WTC11 (cell line): ENCODE results near the gene IL5. TPM values are rescaled to one million over a fixed set of nuclear protein-coding genes. Genes with fewer than 3 reads are reported as not detected.

Experiments used
- ATAC-seq: fragments of 200-7000 bp; cut with Tn5 transposase; 2 replicates; pipeline ENCODE4 v1.10.0; 2021; ENCODE audit warnings: mild to moderate bottlenecking, moderate library complexity
- Bru-seq: library from RNA; stranded (reverse); fragments of 400-500 nt; gene quantifications from one replicate; lab custom pipeline; 2021; lab: Mats Ljungman, UMichigan
- CTCF ChIA-PET: fragments of 300-600 bp; sonication (Branson Sonifier 250); formaldehyde crosslinking; loops from one replicate; lab custom pipeline; 2021; ENCODE audit warnings: antibody characterized with exemption; lab: Charles Lee
- POLR2A ChIA-PET: fragments of 350-600 bp; sonication (Branson Sonifier 250); formaldehyde crosslinking; loops from one replicate; lab custom pipeline; 2021; ENCODE audit warnings: antibody characterized with exemption; lab: Charles Lee
- DNase-seq: peaks from one replicate; pipeline ENCODE4 v3.0.0; 2021; ENCODE audit warnings: low spot score
- H3K27ac Mint-ChIP-seq: 2 replicates; pipeline ENCODE4 v1.8.0; 2021; ENCODE audit warnings: mixed read lengths
- H3K27me3 Mint-ChIP-seq: 2 replicates; pipeline ENCODE4 v1.8.0; 2021; ENCODE audit warnings: low read depth, mild to moderate bottlenecking, moderate library complexity, mixed read lengths
- H3K36me3 Mint-ChIP-seq: 2 replicates; pipeline ENCODE4 v1.8.0; 2021; ENCODE audit warnings: mixed read lengths
- H3K4me1 Mint-ChIP-seq: 2 replicates; pipeline ENCODE4 v1.8.0; 2022; ENCODE audit warnings: mixed read lengths
- H3K4me3 Mint-ChIP-seq: 2 replicates; pipeline ENCODE4 v1.8.0; 2021; ENCODE audit warnings: mild to moderate bottlenecking, moderate library complexity, mixed read lengths
- H3K9me3 Mint-ChIP-seq: 2 replicates; pipeline ENCODE4 v1.8.0; 2021; ENCODE audit warnings: mixed read lengths
- CREM ChIP-seq: sonication (generic); formaldehyde crosslinking; IDR thresholded peaks from 2 replicates; pipeline ENCODE4 v1.8.1; 2022; ENCODE audit warnings: mild to moderate bottlenecking, missing genetic modification reagents, moderate library complexity
- ESRRA ChIP-seq: sonication (generic); formaldehyde crosslinking; IDR thresholded peaks from 2 replicates; pipeline ENCODE4 v1.8.1; 2022; ENCODE audit warnings: mild to moderate bottlenecking, missing genetic modification reagents, borderline replicate concordance
- ETV6 ChIP-seq: sonication (generic); formaldehyde crosslinking; IDR thresholded peaks from 2 replicates; pipeline ENCODE4 v1.8.1; 2022; ENCODE audit warnings: mild to moderate bottlenecking, missing genetic modification reagents
- MXD4 ChIP-seq: fragments of 250-450 bp; sonication (Bioruptor Pico); IDR thresholded peaks from 2 replicates; pipeline ENCODE4 v1.8.0; 2021; ENCODE audit warnings: mild to moderate bottlenecking, moderate library complexity, borderline replicate concordance
- NFYB ChIP-seq: sonication (generic); formaldehyde crosslinking; conservative IDR thresholded peaks from 2 replicates; pipeline ENCODE4 v1.8.0; 2022; ENCODE audit warnings: low read depth, missing genetic modification reagents
- SP1 ChIP-seq: sonication (generic); formaldehyde crosslinking; conservative IDR thresholded peaks from 2 replicates; pipeline ENCODE4 v1.8.1; 2022; ENCODE audit warnings: missing genetic modification reagents
- TCF7 ChIP-seq: sonication (generic); formaldehyde crosslinking; IDR thresholded peaks from 2 replicates; pipeline ENCODE4 v1.8.0; 2022; ENCODE audit warnings: mild to moderate bottlenecking, low read depth, missing genetic modification reagents, moderate library complexity
- ZNF121 ChIP-seq: sonication (generic); formaldehyde crosslinking; IDR thresholded peaks from 2 replicates; pipeline ENCODE4 v1.8.0; 2023; ENCODE audit warnings: missing genetic modification reagents
- ZNF263 ChIP-seq: sonication (generic); formaldehyde crosslinking; IDR thresholded peaks from 2 replicates; pipeline ENCODE4 v1.8.1; 2022; ENCODE audit warnings: low read depth, mild to moderate bottlenecking, moderate library complexity, missing genetic modification reagents
- ZNF317 ChIP-seq: sonication (generic); formaldehyde crosslinking; IDR thresholded peaks from 2 replicates; pipeline ENCODE4 v1.8.1; 2023; ENCODE audit warnings: low read depth, mild to moderate bottlenecking, moderate library complexity, missing genetic modification reagents, borderline replicate concordance
- ZNF396 ChIP-seq: fragments of 250-450 bp; sonication (Bioruptor Pico); IDR thresholded peaks from 2 replicates; pipeline ENCODE4 v1.8.0; 2021; ENCODE audit warnings: mild to moderate bottlenecking, moderate library complexity, borderline replicate concordance
- long read RNA-seq, 3 experiments: library from RNA in 1 of 3; library from capped mRNA in 1 of 3; library from polyadenylated mRNA in 1 of 3; unstranded in 2 of 3; stranded (forward) in 1 of 3; transcript quantifications; one replicate each; pipeline ENCODE4 v2.0.0, GENCODE V29; 2021
- total RNA-seq: library from RNA; stranded (reverse); gene quantifications from 3 replicates; pipeline ENCODE4 v1.2.3, GENCODE V29; 2021
- TF ChIP-seq, protein P1 (sequence below): sonication (generic); formaldehyde crosslinking; IDR thresholded peaks from 2 replicates; pipeline ENCODE4 v1.8.1; 2022; ENCODE audit warnings: low read depth, mild to moderate bottlenecking, moderate library complexity, missing genetic modification reagents, borderline replicate concordance
- TF ChIP-seq, protein P2 (sequence below): sonication (generic); formaldehyde crosslinking; IDR thresholded peaks from 2 replicates; pipeline ENCODE4 v1.8.1; 2022; ENCODE audit warnings: mild to moderate bottlenecking, moderate library complexity, missing genetic modification reagents
- TF ChIP-seq, protein P3 (sequence below): sonication (generic); formaldehyde crosslinking; conservative IDR thresholded peaks from 2 replicates; pipeline ENCODE4 v1.8.1; 2023; ENCODE audit warnings: mild to moderate bottlenecking, low read depth, missing genetic modification reagents, moderate library complexity
- TF ChIP-seq, protein P4 (sequence below): fragments of 250-450 bp; sonication (Bioruptor Pico); IDR thresholded peaks from 2 replicates; pipeline ENCODE4 v1.9.0; 2021; ENCODE audit warnings: mild to moderate bottlenecking
- TF ChIP-seq, protein P5 (sequence below): fragments of 250-450 bp; sonication (Bioruptor Pico); IDR thresholded peaks from 2 replicates; pipeline ENCODE4 v1.9.0; 2021; ENCODE audit warnings: moderate library complexity, mild to moderate bottlenecking, inconsistent platforms, borderline replicate concordance
- TF ChIP-seq, protein P6 (sequence below): sonication (generic); formaldehyde crosslinking; IDR thresholded peaks from 2 replicates; pipeline ENCODE4 v1.8.1; 2023; ENCODE audit warnings: mild to moderate bottlenecking, missing genetic modification reagents, borderline replicate concordance

IL5 gene
- total RNA-seq (not detected in 3 replicates), Bru-seq, nascent RNA (not detected)
- long read RNA-seq, experiment 1 = 0 reads
- long read RNA-seq, experiment 2 = 0 reads
- long read RNA-seq, experiment 3 = 0 reads

DNA sequence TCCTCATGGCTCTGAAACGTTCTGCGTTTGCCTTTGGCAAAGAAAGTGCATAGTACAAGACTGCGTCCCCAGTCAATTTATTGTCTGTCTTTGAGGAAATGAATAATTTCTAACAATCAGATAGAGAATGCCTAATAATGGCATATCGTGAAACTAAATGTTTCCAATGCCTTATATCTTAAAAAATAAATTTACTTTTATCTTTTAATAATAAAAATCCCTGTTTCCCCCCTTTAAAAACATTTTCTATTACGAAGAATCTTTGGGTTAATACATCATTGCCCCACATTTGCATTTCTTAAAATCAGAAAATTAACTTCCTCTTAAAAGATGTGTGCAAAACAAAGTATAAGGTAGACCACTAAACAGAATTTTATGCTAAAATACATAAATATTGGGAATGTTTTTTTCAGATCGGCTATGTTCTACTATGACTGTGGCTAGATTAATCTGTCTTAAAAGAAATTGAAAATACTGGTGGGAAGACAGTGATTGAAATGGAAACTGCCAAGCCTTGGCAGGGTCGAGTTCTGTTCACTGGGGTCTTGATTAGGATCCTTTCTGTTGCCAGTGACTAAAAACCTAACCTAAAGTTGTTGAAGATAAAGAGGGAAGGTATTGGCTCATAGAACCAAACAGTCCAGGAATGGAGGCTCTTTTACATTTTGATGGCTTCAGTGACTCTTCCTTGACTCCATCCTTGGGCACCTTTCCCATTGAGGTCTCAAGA, at the start of gene IL5:
TSS of gene IL5 (minus strand) at position 51 of the 730 bp plus-strand sequence. CDS start at position 7, 44 bp downstream.
- Mint-ChIP-seq H3K27ac (no peak within 1 kb of the TSS), H3K9me3 (no peaks in the 10 kb centered on the region; the same call in 1 of the 2 replicates), H3K4me1 (0 out of 2 replicates have a peak, but pooled peaks cover 4% of the 10 kb centered on the region), H3K4me3 (no peak within 1 kb of the TSS), H3K36me3 (no peaks in the 10 kb centered on the region), H3K27me3 (no peaks in the 10 kb centered on the region; the same call in none of the 2 replicates)
- no peak for DNase-seq
- POLR2A ChIA-PET = no interaction called here
- TF ChIP-seq, protein P1, sequence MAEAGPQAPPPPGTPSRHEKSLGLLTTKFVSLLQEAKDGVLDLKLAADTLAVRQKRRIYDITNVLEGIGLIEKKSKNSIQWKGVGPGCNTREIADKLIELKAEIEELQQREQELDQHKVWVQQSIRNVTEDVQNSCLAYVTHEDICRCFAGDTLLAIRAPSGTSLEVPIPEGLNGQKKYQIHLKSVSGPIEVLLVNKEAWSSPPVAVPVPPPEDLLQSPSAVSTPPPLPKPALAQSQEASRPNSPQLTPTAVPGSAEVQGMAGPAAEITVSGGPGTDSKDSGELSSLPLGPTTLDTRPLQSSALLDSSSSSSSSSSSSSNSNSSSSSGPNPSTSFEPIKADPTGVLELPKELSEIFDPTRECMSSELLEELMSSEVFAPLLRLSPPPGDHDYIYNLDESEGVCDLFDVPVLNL = no peak
- TF ChIP-seq ZNF263 (CRISPR knock-in tag) = no peak
- no peak for TF ChIP-seq ZNF317
- no peak for TF ChIP-seq ZNF396 (CRISPR knock-in tag)
- TF ChIP-seq, protein P2, sequence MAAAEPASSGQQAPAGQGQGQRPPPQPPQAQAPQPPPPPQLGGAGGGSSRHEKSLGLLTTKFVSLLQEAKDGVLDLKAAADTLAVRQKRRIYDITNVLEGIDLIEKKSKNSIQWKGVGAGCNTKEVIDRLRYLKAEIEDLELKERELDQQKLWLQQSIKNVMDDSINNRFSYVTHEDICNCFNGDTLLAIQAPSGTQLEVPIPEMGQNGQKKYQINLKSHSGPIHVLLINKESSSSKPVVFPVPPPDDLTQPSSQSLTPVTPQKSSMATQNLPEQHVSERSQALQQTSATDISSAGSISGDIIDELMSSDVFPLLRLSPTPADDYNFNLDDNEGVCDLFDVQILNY (CRISPR knock-in tag) = no peak
- TF ChIP-seq ETV6 (CRISPR knock-in tag) = no peak
- no peak for TF ChIP-seq TCF7 (CRISPR knock-in tag)
- TF ChIP-seq, protein P3, sequence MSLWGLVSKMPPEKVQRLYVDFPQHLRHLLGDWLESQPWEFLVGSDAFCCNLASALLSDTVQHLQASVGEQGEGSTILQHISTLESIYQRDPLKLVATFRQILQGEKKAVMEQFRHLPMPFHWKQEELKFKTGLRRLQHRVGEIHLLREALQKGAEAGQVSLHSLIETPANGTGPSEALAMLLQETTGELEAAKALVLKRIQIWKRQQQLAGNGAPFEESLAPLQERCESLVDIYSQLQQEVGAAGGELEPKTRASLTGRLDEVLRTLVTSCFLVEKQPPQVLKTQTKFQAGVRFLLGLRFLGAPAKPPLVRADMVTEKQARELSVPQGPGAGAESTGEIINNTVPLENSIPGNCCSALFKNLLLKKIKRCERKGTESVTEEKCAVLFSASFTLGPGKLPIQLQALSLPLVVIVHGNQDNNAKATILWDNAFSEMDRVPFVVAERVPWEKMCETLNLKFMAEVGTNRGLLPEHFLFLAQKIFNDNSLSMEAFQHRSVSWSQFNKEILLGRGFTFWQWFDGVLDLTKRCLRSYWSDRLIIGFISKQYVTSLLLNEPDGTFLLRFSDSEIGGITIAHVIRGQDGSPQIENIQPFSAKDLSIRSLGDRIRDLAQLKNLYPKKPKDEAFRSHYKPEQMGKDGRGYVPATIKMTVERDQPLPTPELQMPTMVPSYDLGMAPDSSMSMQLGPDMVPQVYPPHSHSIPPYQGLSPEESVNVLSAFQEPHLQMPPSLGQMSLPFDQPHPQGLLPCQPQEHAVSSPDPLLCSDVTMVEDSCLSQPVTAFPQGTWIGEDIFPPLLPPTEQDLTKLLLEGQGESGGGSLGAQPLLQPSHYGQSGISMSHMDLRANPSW (CRISPR knock-in tag) = no peak
- TF ChIP-seq, protein P4, sequence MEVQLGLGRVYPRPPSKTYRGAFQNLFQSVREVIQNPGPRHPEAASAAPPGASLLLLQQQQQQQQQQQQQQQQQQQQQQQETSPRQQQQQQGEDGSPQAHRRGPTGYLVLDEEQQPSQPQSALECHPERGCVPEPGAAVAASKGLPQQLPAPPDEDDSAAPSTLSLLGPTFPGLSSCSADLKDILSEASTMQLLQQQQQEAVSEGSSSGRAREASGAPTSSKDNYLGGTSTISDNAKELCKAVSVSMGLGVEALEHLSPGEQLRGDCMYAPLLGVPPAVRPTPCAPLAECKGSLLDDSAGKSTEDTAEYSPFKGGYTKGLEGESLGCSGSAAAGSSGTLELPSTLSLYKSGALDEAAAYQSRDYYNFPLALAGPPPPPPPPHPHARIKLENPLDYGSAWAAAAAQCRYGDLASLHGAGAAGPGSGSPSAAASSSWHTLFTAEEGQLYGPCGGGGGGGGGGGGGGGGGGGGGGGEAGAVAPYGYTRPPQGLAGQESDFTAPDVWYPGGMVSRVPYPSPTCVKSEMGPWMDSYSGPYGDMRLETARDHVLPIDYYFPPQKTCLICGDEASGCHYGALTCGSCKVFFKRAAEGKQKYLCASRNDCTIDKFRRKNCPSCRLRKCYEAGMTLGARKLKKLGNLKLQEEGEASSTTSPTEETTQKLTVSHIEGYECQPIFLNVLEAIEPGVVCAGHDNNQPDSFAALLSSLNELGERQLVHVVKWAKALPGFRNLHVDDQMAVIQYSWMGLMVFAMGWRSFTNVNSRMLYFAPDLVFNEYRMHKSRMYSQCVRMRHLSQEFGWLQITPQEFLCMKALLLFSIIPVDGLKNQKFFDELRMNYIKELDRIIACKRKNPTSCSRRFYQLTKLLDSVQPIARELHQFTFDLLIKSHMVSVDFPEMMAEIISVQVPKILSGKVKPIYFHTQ = no peak
- TF ChIP-seq MXD4 = no peak
- TF ChIP-seq SP1 (CRISPR knock-in tag) = no peak
- TF ChIP-seq ZNF121 (CRISPR knock-in tag) = no peak
- CTCF ChIA-PET = no interaction called here
- no peak for ATAC-seq

DNA sequence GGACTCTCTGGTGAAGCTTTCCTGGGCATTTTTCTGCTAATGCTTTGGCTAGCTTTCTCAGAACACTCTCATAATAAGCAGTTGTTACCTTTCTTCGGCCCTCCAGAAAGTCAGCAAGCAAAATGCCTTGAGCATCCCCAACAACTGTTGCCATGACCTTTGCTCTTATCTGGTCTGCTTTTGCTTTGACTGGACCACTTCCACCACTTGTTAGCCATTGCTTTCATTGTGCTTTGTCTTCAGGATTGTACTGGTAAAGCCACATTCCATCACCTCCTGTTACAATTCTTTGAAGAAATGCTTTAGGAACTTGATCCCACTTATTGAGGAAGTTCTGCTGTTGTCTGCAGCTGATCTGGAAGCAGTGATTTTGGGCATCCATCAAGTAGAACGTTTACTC, 49.2 kb upstream of the IL5 start:
- DNase-seq (no peak), ATAC-seq (no peak)
- Mint-ChIP-seq H3K9me3 (no peaks in the 10 kb centered on the region), H3K36me3 (peaks cover 33% of the 10 kb centered on the region), H3K4me1 (no peaks in the 10 kb centered on the region), H3K27me3 (no peaks in the 10 kb centered on the region), H3K4me3 (no peak overlapping the region), H3K27ac (no peak overlapping the region)
- ChIA-PET POLR2A (no interaction called here), CTCF (no interaction called here)
- TF ChIP-seq, protein P3 (CRISPR knock-in tag) = no peak
- no peak for TF ChIP-seq ZNF317
- TF ChIP-seq, protein P5, sequence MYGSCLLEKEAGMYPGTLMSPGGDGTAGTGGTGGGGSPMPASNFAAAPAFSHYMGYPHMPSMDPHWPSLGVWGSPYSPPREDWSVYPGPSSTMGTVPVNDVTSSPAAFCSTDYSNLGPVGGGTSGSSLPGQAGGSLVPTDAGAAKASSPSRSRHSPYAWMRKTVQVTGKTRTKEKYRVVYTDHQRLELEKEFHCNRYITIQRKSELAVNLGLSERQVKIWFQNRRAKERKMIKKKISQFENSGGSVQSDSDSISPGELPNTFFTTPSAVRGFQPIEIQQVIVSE = no peak
- TF ChIP-seq, protein P6, sequence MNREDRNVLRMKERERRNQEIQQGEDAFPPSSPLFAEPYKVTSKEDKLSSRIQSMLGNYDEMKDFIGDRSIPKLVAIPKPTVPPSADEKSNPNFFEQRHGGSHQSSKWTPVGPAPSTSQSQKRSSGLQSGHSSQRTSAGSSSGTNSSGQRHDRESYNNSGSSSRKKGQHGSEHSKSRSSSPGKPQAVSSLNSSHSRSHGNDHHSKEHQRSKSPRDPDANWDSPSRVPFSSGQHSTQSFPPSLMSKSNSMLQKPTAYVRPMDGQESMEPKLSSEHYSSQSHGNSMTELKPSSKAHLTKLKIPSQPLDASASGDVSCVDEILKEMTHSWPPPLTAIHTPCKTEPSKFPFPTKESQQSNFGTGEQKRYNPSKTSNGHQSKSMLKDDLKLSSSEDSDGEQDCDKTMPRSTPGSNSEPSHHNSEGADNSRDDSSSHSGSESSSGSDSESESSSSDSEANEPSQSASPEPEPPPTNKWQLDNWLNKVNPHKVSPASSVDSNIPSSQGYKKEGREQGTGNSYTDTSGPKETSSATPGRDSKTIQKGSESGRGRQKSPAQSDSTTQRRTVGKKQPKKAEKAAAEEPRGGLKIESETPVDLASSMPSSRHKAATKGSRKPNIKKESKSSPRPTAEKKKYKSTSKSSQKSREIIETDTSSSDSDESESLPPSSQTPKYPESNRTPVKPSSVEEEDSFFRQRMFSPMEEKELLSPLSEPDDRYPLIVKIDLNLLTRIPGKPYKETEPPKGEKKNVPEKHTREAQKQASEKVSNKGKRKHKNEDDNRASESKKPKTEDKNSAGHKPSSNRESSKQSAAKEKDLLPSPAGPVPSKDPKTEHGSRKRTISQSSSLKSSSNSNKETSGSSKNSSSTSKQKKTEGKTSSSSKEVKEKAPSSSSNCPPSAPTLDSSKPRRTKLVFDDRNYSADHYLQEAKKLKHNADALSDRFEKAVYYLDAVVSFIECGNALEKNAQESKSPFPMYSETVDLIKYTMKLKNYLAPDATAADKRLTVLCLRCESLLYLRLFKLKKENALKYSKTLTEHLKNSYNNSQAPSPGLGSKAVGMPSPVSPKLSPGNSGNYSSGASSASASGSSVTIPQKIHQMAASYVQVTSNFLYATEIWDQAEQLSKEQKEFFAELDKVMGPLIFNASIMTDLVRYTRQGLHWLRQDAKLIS (CRISPR knock-in tag) = no peak
- TF ChIP-seq ESRRA = no peak
- no peak for TF ChIP-seq CREM (CRISPR knock-in tag)
- no peak for TF ChIP-seq NFYB (CRISPR knock-in tag)
